Right ventricle myocardium inferior (tissue), 1 donor: ENCODE data around the gene EVL. TPM values are rescaled to one million over a fixed set of nuclear protein-coding genes. Genes with fewer than 3 reads are reported as not detected.

Source experiments
- ATAC-seq: fragments of 200-7000 bp; cut with Tn5 transposase; one replicate; pipeline ENCODE4 v1.9.1; 2020; ENCODE audit warnings: mild to moderate bottlenecking, moderate library complexity
- DNase-seq: peaks from one replicate; pipeline ENCODE4 v3.0.0; 2021; ENCODE audit errors: missing footprints
- intact Hi-C: fragments of 100-400 bp; cut with DNase I; formaldehyde crosslinking; loops from one replicate; pipeline ENCODE4 v1.11.0; 2022
- total RNA-seq: library from RNA; stranded (reverse); fragmentation: NEBNext Ultra II Directional; extraction: Animal tissue kit (Norgen Biotek cat#: 25700); gene quantifications from one replicate; pipeline ENCODE4 v1.2.1, GENCODE V29; 2021
- donor health status: DM: no; HTN: yes; CAD: no; lungs with severe emphysema.

Gene EVL
- total RNA-seq, 1 donor from 2014 or later: 41.8 TPM

DNA sequence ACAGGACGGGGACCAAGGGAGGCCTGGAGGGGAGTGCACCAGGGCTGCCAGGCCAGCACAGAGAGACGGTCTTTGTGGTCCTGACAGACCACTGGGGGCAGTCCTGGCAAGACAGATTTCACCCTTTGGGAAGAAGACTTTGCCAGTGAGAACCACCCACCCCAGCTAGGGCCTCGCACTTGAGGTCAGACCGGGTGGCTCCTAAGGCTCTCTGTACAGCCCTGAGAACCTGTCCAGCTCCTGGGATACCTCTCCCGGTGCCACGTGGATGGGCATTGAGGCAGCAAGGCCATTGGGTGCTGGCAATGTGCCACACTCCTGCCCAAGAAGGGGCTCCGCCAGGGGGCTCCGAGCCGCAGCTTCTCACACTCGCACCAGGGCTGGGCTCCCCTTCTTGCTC, 51.8 kb downstream of the EVL start:
- DNase-seq (no peak), ATAC-seq (no peak)
- intact Hi-C loops: no loop called here

- DNase-seq: no peak
- ATAC-seq: no peak
Observed at GRCh38 chr14:100117633-100118395, 52.6 kb downstream of the EVL start.

GRCh38 chr14:100118396-100119011, 53.3 kb downstream of the EVL start:
- DNase-seq (no peak), ATAC-seq (no peak)
- intact Hi-C loops: no loop called here

More at GRCh38 chr14:100117633-100118395, 52.6 kb downstream of the EVL start:
- intact Hi-C loops: no loop called here

- no peak for DNase-seq
- intact Hi-C loops: no loop called here
- no peak for ATAC-seq
Observed at GRCh38 chr14:100119251-100119650, 54.0 kb downstream of the EVL start.

GRCh38 chr14:100120522-100121269, 55.5 kb downstream of the EVL start:
- ATAC-seq: no peak
- intact Hi-C loops: no loop called here

GRCh38 chr14:100121643-100122480, 56.6 kb downstream of the EVL start:
- ATAC-seq (no peak), DNase-seq (no peak)
- intact Hi-C loops: no loop called here

More at GRCh38 chr14:100120522-100121269, 55.5 kb downstream of the EVL start:
- DNase-seq: no peak

DNA sequence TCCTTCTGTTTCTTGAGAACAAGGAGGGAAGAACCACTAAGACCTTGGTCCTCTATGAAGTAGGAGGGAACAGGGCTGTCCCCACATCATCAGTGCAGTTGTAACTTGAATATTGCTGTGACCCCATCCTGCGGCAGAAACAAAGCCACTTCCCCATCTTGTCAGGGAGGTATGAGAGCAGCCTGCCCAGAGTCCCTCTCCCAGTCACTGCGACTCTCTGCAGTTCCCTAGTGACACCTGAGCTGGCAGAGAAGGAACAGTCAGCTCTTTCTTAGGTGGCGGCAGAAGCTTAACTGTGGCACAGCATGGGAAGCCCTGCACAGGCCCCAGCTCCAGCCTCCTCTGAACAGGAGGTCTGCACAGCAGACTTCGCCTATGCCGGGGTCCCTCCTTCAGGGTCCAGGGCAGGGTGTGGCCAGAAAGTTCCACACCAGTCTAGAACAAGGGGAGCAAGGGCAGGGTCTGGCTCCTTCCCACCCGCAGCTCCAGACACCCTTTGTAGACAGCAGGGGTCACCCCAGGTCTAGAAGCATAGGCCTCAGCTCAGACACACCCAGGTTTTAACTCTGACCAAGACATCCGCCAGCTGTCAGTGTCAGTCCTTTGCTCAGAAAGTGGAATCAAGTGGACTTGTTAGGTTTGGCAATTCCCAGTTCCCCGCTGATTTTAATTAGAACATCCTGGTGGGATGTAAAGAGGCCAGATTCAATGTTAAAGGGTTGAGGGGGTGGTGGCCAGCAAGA, 57.4 kb downstream of the EVL start:
- ATAC-seq (no peak), DNase-seq (no peak)
- intact Hi-C loops: no loop called here

DNA sequence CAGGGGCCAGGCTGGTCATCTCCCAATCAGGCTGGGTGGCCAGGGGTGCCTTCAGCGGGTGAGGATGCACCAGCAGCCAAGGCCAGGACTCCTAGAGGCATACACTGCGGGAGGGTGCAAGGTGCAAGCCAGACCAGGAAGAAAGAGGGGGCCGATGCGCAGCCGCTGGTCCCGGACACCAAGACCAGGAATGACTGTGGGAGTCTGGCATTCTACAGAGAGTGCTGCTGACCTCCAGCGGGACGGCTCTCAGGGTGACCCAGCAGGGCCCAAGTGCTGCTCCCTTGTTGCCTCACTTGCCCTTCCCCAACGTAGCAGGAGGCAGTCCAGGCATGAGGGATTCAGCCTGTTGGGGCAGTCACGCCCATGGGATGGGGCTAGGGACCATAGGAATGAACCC, 58.4 kb downstream of the EVL start:
- DNase-seq: no peak
- intact Hi-C loops: no loop called here

DNA sequence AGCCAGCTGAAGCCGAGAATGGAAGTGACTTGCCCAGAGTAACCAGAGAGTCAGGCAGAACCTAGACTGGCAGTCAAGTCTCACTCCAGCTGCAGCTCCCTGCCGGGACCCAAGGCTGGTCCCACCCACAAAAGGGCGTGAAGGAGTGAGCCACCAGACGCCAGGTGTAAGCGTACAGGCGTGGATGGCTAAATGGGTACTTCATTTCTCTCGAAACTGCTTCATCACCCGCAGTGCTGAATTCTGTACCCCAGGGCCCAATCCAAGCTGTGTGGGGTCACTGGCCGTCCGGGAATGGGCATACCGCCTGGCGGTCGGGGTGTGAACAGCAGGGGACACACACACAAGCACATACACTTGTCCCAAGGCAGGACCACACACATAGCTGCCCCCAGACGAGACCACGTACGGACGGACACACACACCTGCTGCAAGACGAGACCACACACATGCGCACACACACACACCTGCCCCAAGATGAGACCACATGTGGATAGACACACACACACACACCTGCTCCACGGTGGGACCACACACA, 59.4 kb downstream of the EVL start:
- DNase-seq (peak; percentile 58), ATAC-seq (no peak)
- intact Hi-C loops: no loop called here

More for the DNA sequence above, 58.4 kb downstream of the EVL start:
- ATAC-seq: no peak

DNA sequence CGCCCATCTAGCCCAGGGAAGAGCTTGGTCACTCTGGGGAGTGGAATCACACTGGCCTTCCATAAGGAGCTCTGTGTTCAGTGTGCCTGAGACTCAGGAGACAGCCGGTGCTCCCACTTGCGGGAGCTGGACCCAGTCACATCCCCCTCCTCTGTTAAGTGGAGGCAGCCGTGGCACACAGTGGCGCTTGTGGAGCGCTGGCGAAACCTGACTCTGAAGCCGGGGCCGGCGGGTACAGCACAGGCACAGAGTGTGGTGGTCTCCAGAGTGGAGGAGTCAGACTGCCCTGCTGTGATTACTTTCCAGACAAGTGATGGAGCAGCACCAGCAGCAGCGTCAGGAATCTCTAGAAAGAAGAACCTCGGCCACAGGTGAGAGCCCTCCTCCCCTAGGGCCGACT, 61.2 kb downstream of the EVL start:
- DNase-seq: peak; percentile 6
- intact Hi-C loops: no loop called here
- no peak for ATAC-seq

DNA sequence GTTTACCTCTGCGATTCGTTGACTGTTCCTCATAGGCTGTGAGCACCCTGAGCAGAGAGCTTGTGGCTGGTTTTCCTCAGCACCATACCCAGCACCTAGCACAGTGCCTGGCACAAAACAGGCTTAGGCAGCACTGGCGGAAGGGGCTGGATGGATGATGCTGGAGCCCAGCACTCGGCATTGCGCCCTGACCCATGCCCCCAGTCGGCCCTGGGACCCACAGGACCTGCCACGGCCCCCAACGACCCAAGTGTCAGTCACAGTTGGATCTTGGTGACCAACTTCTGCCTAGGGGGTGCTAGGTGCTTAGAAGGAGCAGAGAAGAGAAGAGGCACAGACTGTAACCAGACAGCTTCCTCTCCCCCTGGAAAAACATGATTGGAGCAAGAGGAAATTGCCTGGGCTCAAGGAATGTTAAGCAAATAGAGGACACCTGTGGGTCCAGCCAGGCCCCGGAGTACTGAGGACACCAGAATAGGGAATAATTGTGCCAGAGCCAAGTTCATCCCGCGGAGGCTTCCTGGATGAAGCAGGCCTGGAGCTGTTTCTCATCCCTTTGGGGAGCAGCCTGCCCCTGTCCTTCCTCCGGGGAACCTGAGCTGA, 62.7 kb downstream of the EVL start:
- intact Hi-C loops: no loop called here
- DNase-seq (no peak), ATAC-seq (no peak)

DNA sequence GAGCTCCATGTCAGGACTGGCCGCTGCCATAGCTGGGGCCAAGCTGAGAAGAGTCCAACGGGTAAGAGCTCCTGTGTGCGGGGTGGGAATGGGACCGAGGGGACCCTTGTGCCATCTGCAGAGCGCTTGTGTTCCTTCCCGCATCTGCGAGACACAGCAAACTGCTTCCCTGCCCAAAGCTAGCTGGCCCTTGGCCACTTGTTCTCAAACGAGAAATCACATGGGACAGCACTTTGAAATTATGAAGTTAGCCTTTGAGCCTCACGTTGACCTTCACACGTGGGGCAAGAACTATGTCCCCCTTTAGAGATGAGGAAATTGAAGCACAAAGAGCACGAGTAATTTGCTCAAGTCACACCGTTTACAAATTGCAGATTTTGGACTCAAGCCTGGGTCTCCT, 63.5 kb downstream of the EVL start:
- intact Hi-C loops: no loop called here
- DNase-seq: no peak
- no peak for ATAC-seq

DNA sequence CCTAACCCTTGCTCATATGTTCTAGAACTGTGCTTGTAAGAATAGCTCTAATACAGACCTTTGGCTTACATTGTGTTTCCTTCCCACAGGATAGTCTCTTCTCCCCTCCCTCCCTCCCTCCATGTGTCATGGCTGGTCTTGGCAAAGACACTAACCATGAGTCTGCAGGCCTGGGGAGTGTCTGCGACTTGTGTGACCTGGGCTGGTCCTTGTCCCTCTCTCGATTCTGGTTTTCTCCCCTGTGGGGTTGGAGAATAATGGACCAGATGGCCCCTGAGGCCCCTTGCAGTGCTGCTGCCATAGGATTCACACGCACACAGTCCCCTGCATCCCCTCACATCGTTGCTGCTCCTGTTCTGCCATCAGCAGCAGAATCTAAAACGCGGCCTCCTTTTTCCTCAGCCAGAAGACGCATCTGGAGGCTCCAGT, 64.0 kb downstream of the EVL start:
- intact Hi-C loops: no loop called here
- ATAC-seq (peak; percentile 42), DNase-seq (no peak)

- DNase-seq (no peak), ATAC-seq (no peak)
- intact Hi-C loops: no loop called here
Observed at GRCh38 chr14:100130521-100130920, 65.3 kb downstream of the EVL start.

- ATAC-seq (no peak), DNase-seq (no peak)
- intact Hi-C loops: no loop called here
Observed at GRCh38 chr14:100131181-100131580, 66.0 kb downstream of the EVL start.

DNA sequence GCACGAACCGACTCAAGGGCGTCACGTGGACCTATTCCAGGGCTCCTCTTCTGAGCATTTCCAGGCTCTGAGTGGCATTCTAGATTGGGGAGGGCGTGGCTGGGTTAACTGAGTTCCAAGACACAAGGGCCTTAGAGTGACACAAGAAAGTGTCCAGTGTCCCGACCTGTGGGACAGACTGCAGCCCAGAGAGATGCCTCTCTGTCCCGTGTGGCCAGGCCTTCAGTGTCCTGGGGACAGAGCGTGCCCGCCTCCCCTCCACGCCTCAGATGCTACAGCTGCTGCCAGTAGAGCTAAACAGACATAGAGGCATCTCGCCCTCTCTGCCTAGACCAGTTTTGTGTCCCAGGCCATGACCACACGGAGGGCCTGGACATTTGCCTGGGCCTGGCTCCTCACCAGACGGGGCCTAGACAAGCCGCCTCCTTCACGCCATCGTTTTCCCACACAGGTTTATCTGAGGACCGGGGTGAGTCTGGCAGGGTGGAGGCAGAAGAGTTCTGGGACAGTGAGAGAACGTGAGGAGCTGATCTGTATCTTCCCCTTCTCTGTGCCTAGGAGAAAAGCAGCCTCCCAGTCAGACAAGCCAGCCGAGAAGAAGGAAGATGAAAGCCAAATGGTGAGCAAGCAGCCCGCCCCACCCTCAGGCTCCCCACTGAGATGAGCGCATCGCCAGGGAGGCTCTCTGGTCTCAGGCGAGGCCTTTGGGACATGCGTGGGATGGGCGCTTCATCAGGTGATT, 67.1 kb downstream of the EVL start:
- ATAC-seq (no peak), DNase-seq (no peak)
- intact Hi-C loops: no loop called here

DNA sequence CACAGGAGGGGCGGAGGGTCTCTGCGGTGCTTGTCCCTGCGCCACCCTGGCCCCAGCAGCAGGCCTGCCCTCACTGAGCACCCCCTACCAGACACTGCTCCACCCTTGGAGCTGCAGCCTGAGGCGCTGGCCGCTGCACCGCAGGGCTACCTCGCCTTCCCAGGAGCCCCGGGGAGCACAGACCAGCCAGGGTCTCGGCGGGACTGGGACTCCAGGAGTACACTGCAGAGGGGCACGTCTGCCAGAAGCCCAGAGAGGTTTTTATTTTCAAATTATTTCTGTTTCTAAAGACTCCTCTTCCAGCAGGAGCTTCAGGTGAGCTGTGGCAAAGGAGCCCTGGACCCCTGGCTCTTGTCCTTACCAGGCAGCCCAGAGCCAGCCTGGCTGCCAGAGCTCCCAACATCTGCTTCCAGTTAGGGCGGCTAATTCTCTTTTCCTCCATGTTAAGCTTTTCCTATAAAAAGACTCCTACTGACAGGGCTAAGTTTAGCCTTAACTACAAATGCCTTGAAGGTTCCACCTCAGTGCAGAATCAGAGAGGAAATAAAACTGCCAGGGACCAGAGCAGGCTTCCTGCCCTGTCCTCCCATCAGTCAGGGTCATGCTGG, 67.8 kb downstream of the EVL start:
- intact Hi-C loops: no loop called here
- DNase-seq (no peak), ATAC-seq (no peak)
